Liver (tissue), 9 donors: ENCODE results near the gene COL6A2. TPM values are rescaled to one million over a fixed set of nuclear protein-coding genes. Genes with fewer than 3 reads are reported as not detected.
"Not testable (repeated sequence)": the region's sequence is repeated elsewhere in the genome, so short reads cannot be mapped to it uniquely, and the experiment has no call there.

Experiments used
- DNase-seq: peaks from one replicate; pipeline ENCODE4 v3.0.0-alpha.2; 2017; ENCODE audit warnings: low spot score
- H3K27ac ChIP-seq, 2 donors: one replicate each; pipeline ENCODE4 v1.7.0; 2013; ENCODE audit warnings: inconsistent platforms in 2 of 2, low read length in 2 of 2, control low read depth in 1 of 2, low read depth in 1 of 2, mild to moderate bottlenecking in 1 of 2
- H3K27me3 ChIP-seq, 4 donors: one replicate each; pipeline versions ENCODE4 v1.6.1 to v1.7.0; 2013; ENCODE audit warnings: low read length in 3 of 4, inconsistent platforms in 1 of 4, mild to moderate bottlenecking in 1 of 4, moderate library complexity in 1 of 4; ENCODE audit not compliant: control insufficient read depth in 4 of 4, insufficient read depth in 4 of 4
- H3K36me3 ChIP-seq, 4 donors: one replicate each; pipeline versions ENCODE4 v1.6.1 to v1.7.0; 2013; ENCODE audit warnings: low read length in 3 of 4, mild to moderate bottlenecking in 3 of 4, low read depth in 1 of 4, moderate library complexity in 1 of 4; ENCODE audit not compliant: control insufficient read depth in 4 of 4, insufficient read depth in 3 of 4
- H3K4me1 ChIP-seq, 4 donors: one replicate each; pipeline versions ENCODE4 v1.6.1 to v1.7.0; 2013; ENCODE audit warnings: low read length in 3 of 4, mild to moderate bottlenecking in 3 of 4, moderate library complexity in 1 of 4; ENCODE audit not compliant: control insufficient read depth in 4 of 4, insufficient read depth in 4 of 4
- H3K4me3 ChIP-seq, 3 donors: one replicate each; pipeline versions ENCODE4 v1.6.1 to v1.7.0; 2013; ENCODE audit warnings: low read length in 3 of 3, control low read depth in 1 of 3, low read depth in 1 of 3, mild to moderate bottlenecking in 1 of 3
- H3K9ac ChIP-seq, 2 donors: one replicate each; pipeline ENCODE4 v1.7.0; 2013; ENCODE audit warnings: low read length in 2 of 2, mild to moderate bottlenecking in 2 of 2, moderate library complexity in 2 of 2, control low read depth in 1 of 2, low read depth in 1 of 2
- H3K9me3 ChIP-seq, 4 donors: one replicate each; pipeline versions ENCODE4 v1.6.1 to v1.7.0; 2013; ENCODE audit warnings: low read length in 3 of 4; ENCODE audit not compliant: control insufficient read depth in 4 of 4
- EGR1 ChIP-seq, 2 donors: IDR thresholded peaks; 2 replicates each; pipeline ENCODE4 v1.6.1; 2016 to 2018; ENCODE audit warnings: antibody characterized with exemption in 2 of 2, low read depth in 2 of 2
- FOXA1 ChIP-seq: IDR thresholded peaks from 2 replicates; pipeline ENCODE4 v1.6.1; 2016; ENCODE audit warnings: antibody characterized with exemption
- FOXA2 ChIP-seq: IDR thresholded peaks from 2 replicates; pipeline ENCODE4 v1.6.1; 2016; ENCODE audit warnings: antibody characterized with exemption
- GABPA ChIP-seq, 2 donors: IDR thresholded peaks in 1 of 2; conservative IDR thresholded peaks in 1 of 2; 2 replicates each; pipeline ENCODE4 v1.6.1; 2016; ENCODE audit warnings: antibody characterized with exemption in 2 of 2, mild to moderate bottlenecking in 1 of 2, moderate library complexity in 1 of 2
- HNF4A ChIP-seq, 2 donors: conservative IDR thresholded peaks; 2 replicates each; pipeline ENCODE4 v1.6.1; 2016; ENCODE audit warnings: antibody characterized with exemption in 2 of 2, mild to moderate bottlenecking in 2 of 2
- HNF4G ChIP-seq: IDR thresholded peaks from 2 replicates; pipeline ENCODE4 v1.6.1; 2016; ENCODE audit warnings: antibody characterized with exemption
- JUND ChIP-seq, 2 donors: IDR thresholded peaks; 2 replicates each; pipeline ENCODE4 v1.6.1; 2016; ENCODE audit warnings: antibody characterized with exemption in 2 of 2
- NR2F2 ChIP-seq: IDR thresholded peaks from 2 replicates; pipeline ENCODE4 v1.6.1; 2016; ENCODE audit warnings: antibody characterized with exemption
- RAD21 ChIP-seq, 2 donors: IDR thresholded peaks; 2 replicates each; pipeline ENCODE4 v1.6.1; 2016; ENCODE audit warnings: antibody characterized with exemption in 2 of 2, mild to moderate bottlenecking in 2 of 2
- RXRA ChIP-seq, 2 donors: IDR thresholded peaks; 2 replicates each; pipeline ENCODE4 v1.6.1; 2017 to 2018; ENCODE audit warnings: antibody characterized with exemption in 2 of 2, mild to moderate bottlenecking in 1 of 2
- SP1 ChIP-seq: IDR thresholded peaks from 2 replicates; pipeline ENCODE4 v1.6.1; 2018; ENCODE audit warnings: antibody characterized with exemption, mild to moderate bottlenecking
- TAF1 ChIP-seq: conservative IDR thresholded peaks from 2 replicates; pipeline ENCODE4 v1.6.1; 2016; ENCODE audit warnings: antibody characterized with exemption, mild to moderate bottlenecking
- YY1 ChIP-seq: IDR thresholded peaks from 2 replicates; pipeline ENCODE4 v1.6.1; 2016; ENCODE audit warnings: antibody characterized with exemption, mild to moderate bottlenecking
- WGBS: extraction: QIAGEN DNeasy Blood & Tissue Kit; methylation state at CpG from one replicate; pipeline ENCODE4 v1.1.7; 2013; 5-methylcytosine and 5-hydroxymethylcytosine counted together
- polyA plus RNA-seq, 2 donors: library from polyadenylated mRNA; stranded (reverse) in 1 of 2; unstranded in 1 of 2; fragments of 200-250 nt in 1 of 2; fragments of >200 nt in 1 of 2; fragmentation: Nextera tagmentation in 1 of 2; extraction: Ambion mirVana in 1 of 2; gene quantifications; one replicate each; pipeline versions ENCODE4 v1.2.1 to v1.2.3, GENCODE V29; 2013 to 2015
- total RNA-seq, 2 donors: library from RNA; depleted of rRNA; stranded (reverse); fragments of >200 nt; gene quantifications; one replicate each; pipeline ENCODE4 v1.2.3, GENCODE V29; 2014
- TF ChIP-seq, protein P1 (sequence below): fragments of 150-350 bp; IDR thresholded peaks from 2 replicates; pipeline ENCODE4 v1.5.1; 2017; ENCODE audit warnings: improper control_type of control experiment, low read depth, low read length; ENCODE audit not compliant: missing input control
- TF ChIP-seq, protein P2 (sequence below): IDR thresholded peaks from 2 replicates; pipeline ENCODE4 v1.6.1; 2016; ENCODE audit warnings: antibody characterized with exemption
- TF ChIP-seq, protein P3 (sequence below): IDR thresholded peaks from 2 replicates; pipeline ENCODE4 v1.6.1; 2016; ENCODE audit warnings: antibody characterized with exemption
- TF ChIP-seq, protein P4 (sequence below): IDR thresholded peaks from 2 replicates; pipeline ENCODE4 v1.6.1; 2016; ENCODE audit warnings: antibody characterized with exemption
- donor health status: healthy.
- donor health status: healthy.
- donor health status: healthy.
- donor health status: healthy.
- donor health status: healthy.

The COL6A2 gene
- total and polyA plus RNA-seq, 4 donors, result 5.8 to 80.8 (median 41.7) TPM

DNA sequence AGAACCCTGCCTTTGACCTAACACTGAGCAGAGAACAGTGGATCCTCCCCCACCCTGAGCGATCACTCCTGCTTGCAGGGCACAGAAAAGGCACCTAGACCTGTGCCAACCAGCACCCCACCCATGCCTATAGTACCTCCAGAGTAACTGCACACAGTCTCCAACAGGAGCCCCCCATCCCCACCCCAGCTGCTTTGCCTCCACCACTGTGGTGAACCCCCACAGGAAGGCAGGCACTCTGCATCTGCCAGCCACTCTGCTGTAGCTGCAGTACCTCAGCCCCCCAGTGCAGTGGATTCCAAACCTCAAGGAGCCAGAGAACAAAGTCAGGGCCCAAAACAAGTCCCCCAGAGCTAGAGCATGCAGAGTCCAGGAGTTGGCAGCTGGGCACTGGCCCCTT is 75.7 kb downstream of the COL6A2 start:
- Histone ChIP-seq H3K27me3 (no peaks in the 10 kb centered on the region), H3K9ac (no peak overlapping the region), H3K27ac (no peak overlapping the region), H3K4me3 (no peak overlapping the region), H3K4me1 (no peaks in the 10 kb centered on the region), H3K36me3 (no peaks in the 10 kb centered on the region), H3K9me3 (peaks cover 0 to 2% (median 0%) of the 10 kb centered on the region in 4 donors)
- 100% methylated on average over 1 of the region's 1 CpG for WGBS
- TF ChIP-seq TAF1 (no peak), FOXA1 (no peak), JUND (IDR thresholded peaks at IDR 0.05) (no peak), NR2F2 (no peak), HNF4G (no peak), HNF4A (conservative IDR thresholded peaks at IDR 0.05) (no peak), EGR1 (IDR thresholded peaks at IDR 0.05; ENCODE audit: low read depth in 2 of 2) (no peak), YY1 (no peak), FOXA2 (no peak), RXRA (IDR thresholded peaks at IDR 0.05) (no peak), SP1 (no peak)
- TF ChIP-seq, protein P1, sequence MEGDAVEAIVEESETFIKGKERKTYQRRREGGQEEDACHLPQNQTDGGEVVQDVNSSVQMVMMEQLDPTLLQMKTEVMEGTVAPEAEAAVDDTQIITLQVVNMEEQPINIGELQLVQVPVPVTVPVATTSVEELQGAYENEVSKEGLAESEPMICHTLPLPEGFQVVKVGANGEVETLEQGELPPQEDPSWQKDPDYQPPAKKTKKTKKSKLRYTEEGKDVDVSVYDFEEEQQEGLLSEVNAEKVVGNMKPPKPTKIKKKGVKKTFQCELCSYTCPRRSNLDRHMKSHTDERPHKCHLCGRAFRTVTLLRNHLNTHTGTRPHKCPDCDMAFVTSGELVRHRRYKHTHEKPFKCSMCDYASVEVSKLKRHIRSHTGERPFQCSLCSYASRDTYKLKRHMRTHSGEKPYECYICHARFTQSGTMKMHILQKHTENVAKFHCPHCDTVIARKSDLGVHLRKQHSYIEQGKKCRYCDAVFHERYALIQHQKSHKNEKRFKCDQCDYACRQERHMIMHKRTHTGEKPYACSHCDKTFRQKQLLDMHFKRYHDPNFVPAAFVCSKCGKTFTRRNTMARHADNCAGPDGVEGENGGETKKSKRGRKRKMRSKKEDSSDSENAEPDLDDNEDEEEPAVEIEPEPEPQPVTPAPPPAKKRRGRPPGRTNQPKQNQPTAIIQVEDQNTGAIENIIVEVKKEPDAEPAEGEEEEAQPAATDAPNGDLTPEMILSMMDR, result no peak
- TF ChIP-seq, protein P2, sequence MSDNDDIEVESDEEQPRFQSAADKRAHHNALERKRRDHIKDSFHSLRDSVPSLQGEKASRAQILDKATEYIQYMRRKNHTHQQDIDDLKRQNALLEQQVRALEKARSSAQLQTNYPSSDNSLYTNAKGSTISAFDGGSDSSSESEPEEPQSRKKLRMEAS, result no peak
- TF ChIP-seq, protein P3, sequence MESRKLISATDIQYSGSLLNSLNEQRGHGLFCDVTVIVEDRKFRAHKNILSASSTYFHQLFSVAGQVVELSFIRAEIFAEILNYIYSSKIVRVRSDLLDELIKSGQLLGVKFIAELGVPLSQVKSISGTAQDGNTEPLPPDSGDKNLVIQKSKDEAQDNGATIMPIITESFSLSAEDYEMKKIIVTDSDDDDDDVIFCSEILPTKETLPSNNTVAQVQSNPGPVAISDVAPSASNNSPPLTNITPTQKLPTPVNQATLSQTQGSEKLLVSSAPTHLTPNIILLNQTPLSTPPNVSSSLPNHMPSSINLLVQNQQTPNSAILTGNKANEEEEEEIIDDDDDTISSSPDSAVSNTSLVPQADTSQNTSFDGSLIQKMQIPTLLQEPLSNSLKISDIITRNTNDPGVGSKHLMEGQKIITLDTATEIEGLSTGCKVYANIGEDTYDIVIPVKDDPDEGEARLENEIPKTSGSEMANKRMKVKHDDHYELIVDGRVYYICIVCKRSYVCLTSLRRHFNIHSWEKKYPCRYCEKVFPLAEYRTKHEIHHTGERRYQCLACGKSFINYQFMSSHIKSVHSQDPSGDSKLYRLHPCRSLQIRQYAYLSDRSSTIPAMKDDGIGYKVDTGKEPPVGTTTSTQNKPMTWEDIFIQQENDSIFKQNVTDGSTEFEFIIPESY, result no peak
- DNase-seq, result peak; percentile 27

DNA sequence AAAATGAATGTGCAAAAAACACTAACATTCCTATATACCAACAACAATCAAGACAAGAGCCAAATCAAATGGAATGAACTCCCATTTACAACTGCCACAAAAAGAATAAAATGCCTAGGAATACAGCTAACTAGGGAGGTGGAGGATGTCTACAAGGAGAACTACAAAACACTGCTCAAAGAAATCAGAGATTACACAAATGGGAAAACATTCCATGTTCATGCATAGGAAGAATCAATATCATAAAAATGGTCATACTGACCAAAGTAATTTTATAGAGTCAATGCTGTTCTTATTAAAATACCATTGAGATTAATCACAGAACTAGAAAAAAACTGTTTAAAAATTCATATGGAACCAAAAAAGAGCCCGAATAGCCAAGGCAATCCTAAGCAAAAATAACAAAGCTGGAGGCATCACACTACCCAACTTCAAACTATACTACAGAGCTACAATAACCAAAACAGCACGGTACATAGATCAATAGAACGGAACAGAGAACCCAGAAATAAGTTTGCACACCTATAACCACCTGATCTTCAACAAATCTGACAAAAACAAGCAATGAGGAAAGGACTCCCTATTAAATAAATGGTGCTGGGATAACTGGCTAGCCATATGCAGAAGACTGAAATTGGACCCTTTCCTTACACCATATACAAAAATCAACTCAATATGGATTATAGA is 78.7 kb downstream of the COL6A2 start:
- not testable (repeated sequence) for H3K9ac ChIP-seq, DNase-seq, H3K4me1 ChIP-seq, H3K9me3 ChIP-seq, H3K27me3 ChIP-seq, H3K4me3 ChIP-seq, H3K27ac ChIP-seq, H3K36me3 ChIP-seq
- WGBS, result 92% methylated on average over 3 of the region's 3 CpGs

DNA sequence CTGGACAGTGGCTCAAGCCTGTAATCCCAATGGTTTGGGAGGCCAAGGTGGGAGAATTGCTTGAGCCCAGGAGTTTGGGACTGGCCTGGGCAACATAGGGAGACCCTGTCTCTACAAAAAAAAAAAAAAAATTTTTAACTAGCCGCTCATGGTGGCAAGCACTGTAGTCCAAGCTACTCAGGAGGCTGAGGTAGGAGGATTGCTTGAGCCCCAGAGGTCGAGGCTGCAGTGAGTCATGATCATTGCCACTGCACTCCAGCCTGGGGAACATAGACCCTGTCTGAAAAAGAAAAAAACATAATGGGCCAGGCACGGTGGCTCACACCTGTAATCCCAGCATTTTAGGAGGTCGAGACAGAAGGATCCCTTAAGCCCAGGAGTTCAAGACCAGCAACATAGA is 81.0 kb downstream of the COL6A2 start:
- no peak for DNase-seq
- WGBS, result 96% methylated on average over 4 of the region's 4 CpGs
- TF ChIP-seq JUND (IDR thresholded peaks at IDR 0.05) (no peak), NR2F2 (no peak), SP1 (no peak), HNF4G (no peak), RAD21 (IDR thresholded peaks at IDR 0.05) (no peak), RXRA (IDR thresholded peaks at IDR 0.05) (no peak), EGR1 (IDR thresholded peaks at IDR 0.05; ENCODE audit: low read depth in 2 of 2) (no peak), FOXA1 (no peak), GABPA (IDR thresholded peaks at IDR 0.05 in 1 of 2, conservative IDR thresholded peaks at IDR 0.05 in 1 of 2) (no peak), HNF4A (conservative IDR thresholded peaks at IDR 0.05) (no peak), YY1 (no peak), FOXA2 (no peak)
- TF ChIP-seq, protein P4, sequence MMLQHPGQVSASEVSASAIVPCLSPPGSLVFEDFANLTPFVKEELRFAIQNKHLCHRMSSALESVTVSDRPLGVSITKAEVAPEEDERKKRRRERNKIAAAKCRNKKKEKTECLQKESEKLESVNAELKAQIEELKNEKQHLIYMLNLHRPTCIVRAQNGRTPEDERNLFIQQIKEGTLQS, result no peak
- TF ChIP-seq, protein P1, result no peak
- TF ChIP-seq, protein P2, result no peak
- TF ChIP-seq, protein P3, result no peak

More for the DNA sequence above, 81.0 kb downstream of the COL6A2 start:
- Histone ChIP-seq H3K4me1 (peaks cover 0 to 4% (median 0%) of the 10 kb centered on the region in 4 donors), H3K27me3 (no peaks in the 10 kb centered on the region), H3K27ac (no peak overlapping the region), H3K9ac (no peak overlapping the region), H3K4me3 (no peak overlapping the region), H3K36me3 (no peaks in the 10 kb centered on the region), H3K9me3 (peaks cover 0 to 2% (median 0%) of the 10 kb centered on the region in 4 donors)
